H9 (cell line): ENCODE data around the gene NPIPB8. TPM values are rescaled to one million over a fixed set of nuclear protein-coding genes. Genes with fewer than 3 reads are reported as not detected.
"Not testable (repeated sequence)": the region's sequence is repeated elsewhere in the genome, so short reads cannot be mapped to it uniquely, and the experiment has no call there.

Source experiments
- DNase-seq: peaks from one replicate; pipeline ENCODE4 v3.0.0-alpha.2; 2017
- H2AFZ ChIP-seq: one replicate; pipeline ENCODE4 v1.6.1; 2013; ENCODE audit warnings: mild to moderate bottlenecking, low read length, control low read depth, moderate library complexity
- H2AK5ac ChIP-seq: 2 replicates; pipeline ENCODE4 v1.6.1; 2013; ENCODE audit warnings: low read length, control low read depth, mixed read lengths; ENCODE audit not compliant: insufficient read length
- H2BK120ac ChIP-seq: one replicate; pipeline ENCODE4 v1.6.1; 2013; ENCODE audit warnings: low read depth, mild to moderate bottlenecking, low read length, control low read depth, inconsistent platforms; ENCODE audit not compliant: poor library complexity, severe bottlenecking
- H2BK12ac ChIP-seq: 2 replicates; pipeline ENCODE4 v1.6.1; 2013; ENCODE audit warnings: low read length, control low read depth, mixed read lengths, low read depth; ENCODE audit not compliant: insufficient read length
- H2BK15ac ChIP-seq: 2 replicates; pipeline ENCODE4 v1.6.1; 2013; ENCODE audit warnings: low read depth, low read length, control low read depth
- H2BK20ac ChIP-seq: one replicate; pipeline ENCODE4 v1.6.1; 2013; ENCODE audit warnings: low read depth, mild to moderate bottlenecking, low read length, control low read depth, inconsistent platforms; ENCODE audit not compliant: poor library complexity, severe bottlenecking
- H2BK5ac ChIP-seq: 2 replicates; pipeline ENCODE4 v1.6.1; 2013; ENCODE audit warnings: low read length, control low read depth, mixed read lengths; ENCODE audit not compliant: insufficient read length
- H3K14ac ChIP-seq: 2 replicates; pipeline ENCODE4 v1.6.1; 2013; ENCODE audit warnings: low read length, control low read depth; ENCODE audit not compliant: insufficient read depth
- H3K18ac ChIP-seq: 2 replicates; pipeline ENCODE4 v1.6.1; 2013; ENCODE audit warnings: low read depth, mild to moderate bottlenecking, mixed read lengths, low read length, control low read depth; ENCODE audit not compliant: insufficient read length
- H3K23ac ChIP-seq: 2 replicates; pipeline ENCODE4 v1.6.1; 2013; ENCODE audit warnings: low read length, control low read depth, mixed read lengths, low read depth; ENCODE audit not compliant: insufficient read length
- H3K23me2 ChIP-seq: 2 replicates; pipeline ENCODE4 v1.6.1; 2013; ENCODE audit warnings: low read depth, mild to moderate bottlenecking, mixed read lengths, low read length, control low read depth; ENCODE audit not compliant: insufficient read length, poor library complexity, severe bottlenecking
- H3K27ac ChIP-seq: 2 replicates; pipeline ENCODE4 v1.5.1; 2013; ENCODE audit warnings: low read length, control low read depth, mixed read lengths, low read depth; ENCODE audit not compliant: insufficient read length
- H3K27me3 ChIP-seq: 2 replicates; pipeline ENCODE4 v1.6.1; 2013; ENCODE audit warnings: low read length, control low read depth, inconsistent platforms; ENCODE audit not compliant: insufficient read depth
- H3K4ac ChIP-seq: 2 replicates; pipeline ENCODE4 v1.6.1; 2013; ENCODE audit warnings: low read depth, mild to moderate bottlenecking, control low read depth, inconsistent platforms, low read length, moderate library complexity
- H3K4me1 ChIP-seq: 2 replicates; pipeline ENCODE4 v1.6.1; 2013; ENCODE audit warnings: low read length, control low read depth, inconsistent platforms; ENCODE audit not compliant: insufficient read depth
- H3K4me2 ChIP-seq: 2 replicates; pipeline ENCODE4 v1.6.1; 2013; ENCODE audit warnings: low read length, control low read depth, mixed read lengths; ENCODE audit not compliant: insufficient read length, insufficient read depth
- H3K56ac ChIP-seq: 2 replicates; pipeline ENCODE4 v1.6.1; 2013; ENCODE audit warnings: low read depth, mild to moderate bottlenecking, mixed read lengths, low read length, control low read depth; ENCODE audit not compliant: insufficient read length
- H3K79me1 ChIP-seq: 2 replicates; pipeline ENCODE4 v1.6.1; 2013; ENCODE audit warnings: low read depth, mild to moderate bottlenecking, moderate library complexity, low read length, control low read depth, inconsistent platforms; ENCODE audit not compliant: insufficient read depth, poor library complexity, severe bottlenecking
- H3K79me2 ChIP-seq: 2 replicates; pipeline ENCODE4 v1.6.1; 2013; ENCODE audit warnings: low read length, control low read depth, inconsistent platforms; ENCODE audit not compliant: insufficient read depth
- H3K9ac ChIP-seq: 2 replicates; pipeline ENCODE4 v1.6.1; 2013; ENCODE audit warnings: low read length, control low read depth, mixed read lengths; ENCODE audit not compliant: insufficient read length; ENCODE audit errors: extremely low read depth
- H3K9me3 ChIP-seq: one replicate; pipeline ENCODE4 v1.6.1; 2013; ENCODE audit warnings: low read depth, low read length, inconsistent platforms; ENCODE audit not compliant: control insufficient read depth
- H3T11ph ChIP-seq: one replicate; pipeline ENCODE4 v1.6.1; 2013; ENCODE audit warnings: mild to moderate bottlenecking, low read length, control low read depth, inconsistent platforms
- H4K20me1 ChIP-seq: one replicate; pipeline ENCODE4 v1.6.1; 2013; ENCODE audit not compliant: control insufficient read depth, insufficient read length, insufficient read depth
- H4K5ac ChIP-seq: 2 replicates; pipeline ENCODE4 v1.6.1; 2013; ENCODE audit warnings: low read depth, mild to moderate bottlenecking, mixed read lengths, low read length, control low read depth; ENCODE audit not compliant: insufficient read length
- H4K8ac ChIP-seq: replicated peaks from 2 replicates; pipeline ENCODE4 v1.6.1; 2013; ENCODE audit warnings: low read length, control low read depth, mixed read lengths, low read depth; ENCODE audit not compliant: insufficient read length
- H4K91ac ChIP-seq: 2 replicates; pipeline ENCODE4 v1.6.1; 2013; ENCODE audit warnings: low read depth, mild to moderate bottlenecking, moderate library complexity, mixed read lengths, low read length, control low read depth; ENCODE audit not compliant: insufficient read length
- H3K27ac Mint-ChIP-seq, 3 experiments: 2 replicates in 2 of 3; 3 replicates in 1 of 3; pipeline ENCODE4 v1.8.0; 2020 to 2021; ENCODE audit warnings: mixed read lengths in 3 of 3, mild to moderate bottlenecking in 1 of 3, moderate library complexity in 1 of 3
- H3K27me3 Mint-ChIP-seq: 2 replicates; pipeline ENCODE4 v1.8.0; 2021; ENCODE audit warnings: low read depth, mild to moderate bottlenecking, moderate library complexity, mixed read lengths
- H3K36me3 Mint-ChIP-seq, 3 experiments: 2 replicates in 2 of 3; 3 replicates in 1 of 3; pipeline ENCODE4 v1.8.0; 2020 to 2021; ENCODE audit warnings: low read depth in 3 of 3, mixed read lengths in 3 of 3; ENCODE audit not compliant: insufficient read depth in 1 of 3
- H3K4me1 Mint-ChIP-seq, 2 experiments: 2 replicates each; pipeline ENCODE4 v1.8.0; 2020; ENCODE audit warnings: mixed read lengths in 2 of 2
- H3K4me3 Mint-ChIP-seq, 2 experiments: 2 replicates in 1 of 2; 3 replicates in 1 of 2; pipeline ENCODE4 v1.8.0; 2020 to 2021; ENCODE audit warnings: mild to moderate bottlenecking in 2 of 2, mixed read lengths in 2 of 2, moderate library complexity in 1 of 2
- H3K9me3 Mint-ChIP-seq, 2 experiments: 2 replicates in 1 of 2; 3 replicates in 1 of 2; pipeline ENCODE4 v1.8.0; 2020; ENCODE audit warnings: mild to moderate bottlenecking in 2 of 2, mixed read lengths in 2 of 2, moderate library complexity in 1 of 2
- CTCF ChIP-seq: fragments of 200-600 bp; sonication (generic); conservative IDR thresholded peaks from 3 replicates; pipeline ENCODE4 v1.8.0; 2021; ENCODE audit warnings: antibody characterized with exemption, mild to moderate bottlenecking
- WGBS: extraction: QIAGEN DNeasy Blood & Tissue Kit; methylation state at CpG from one replicate; pipeline ENCODE4 v1.1.7; 2013; ENCODE audit warnings: missing lambda C conversion rate, low lambda C conversion rate, mixed read lengths; ENCODE audit not compliant: insufficient read length; ENCODE audit errors: extremely low coverage; 5-methylcytosine and 5-hydroxymethylcytosine counted together
- total RNA-seq: library from RNA; stranded (reverse); gene quantifications from 2 replicates; pipeline ENCODE4 v1.2.1, GENCODE V29; 2021

Gene NPIPB8
- total RNA-seq, 1 experiment from 2014 or later = not detected

- Histone ChIP-seq H3K27me3 (no peaks in the 10 kb centered on the region), H2BK120ac (no peak overlapping the region), H3T11ph (no peak overlapping the region), H3K79me2 (no peaks in the 10 kb centered on the region), H3K9ac (no peak overlapping the region), H2BK15ac (no peak overlapping the region), H3K14ac (no peak overlapping the region), H3K4me2 (no peak overlapping the region), H3K9me3 (no peaks in the 10 kb centered on the region), H2AFZ (no peak overlapping the region), H3K23ac (no peak overlapping the region), H3K23me2 (no peaks in the 10 kb centered on the region), H3K4ac (no peak overlapping the region), H3K27ac (no peak overlapping the region), H2BK12ac (no peak overlapping the region), H4K8ac (no peak overlapping the region), H2BK5ac (no peak overlapping the region), H3K4me1 (no peaks in the 10 kb centered on the region; the same call in 1 of the 2 replicates), H2BK20ac (no peak overlapping the region), H3K79me1 (no peaks in the 10 kb centered on the region), H2AK5ac (no peak overlapping the region), H4K5ac (no peak overlapping the region), H3K56ac (no peak overlapping the region), H3K18ac (no peak overlapping the region), H4K20me1 (no peaks in the 10 kb centered on the region), H4K91ac (no peak overlapping the region)
- peaks cover 0 to 5% (median 2%) of the 10 kb centered on the region in 3 experiments; a peak in 3 of 7 replicates for H3K36me3 Mint-ChIP-seq
- peak overlapping the region in 1 of 3 experiments; percentile 59; a peak in 2 of 7 replicates for H3K27ac Mint-ChIP-seq
- DNase-seq = peak; percentile 65
- no CpG with 5 or more reads among the region's 9 CpGs for WGBS
- H3K27me3 Mint-ChIP-seq = no peaks in the 10 kb centered on the region
- no peak for TF ChIP-seq CTCF
- H3K9me3 Mint-ChIP-seq = no peaks in the 10 kb centered on the region
- H3K4me3 Mint-ChIP-seq = no peak overlapping the region
- H3K4me1 Mint-ChIP-seq = peaks cover 20 to 23% of the 10 kb centered on the region in 2 experiments
Observed at GRCh38 chr16:28597692-28598261, 40.1 kb upstream of the NPIPB8 start.

- not testable (repeated sequence) for H3K9ac ChIP-seq, H3K23ac ChIP-seq, H3K27ac Mint-ChIP-seq, H3K23me2 ChIP-seq, H3K27me3 ChIP-seq, H3K79me1 ChIP-seq, H4K20me1 ChIP-seq, H3K36me3 Mint-ChIP-seq, H4K8ac ChIP-seq, H2BK12ac ChIP-seq, H3K9me3 Mint-ChIP-seq, H3K14ac ChIP-seq, H3K4me2 ChIP-seq, H2BK15ac ChIP-seq, H3K9me3 ChIP-seq, H3K4me1 ChIP-seq, DNase-seq, H4K91ac ChIP-seq, H2BK120ac ChIP-seq, H3K79me2 ChIP-seq, H3K27me3 Mint-ChIP-seq, H2AK5ac ChIP-seq, H2BK5ac ChIP-seq, H3K18ac ChIP-seq, H3K4ac ChIP-seq, H3K27ac ChIP-seq, H2AFZ ChIP-seq, H2BK20ac ChIP-seq, H3K56ac ChIP-seq, H3K4me3 Mint-ChIP-seq, H4K5ac ChIP-seq, H3T11ph ChIP-seq
- WGBS = no CpG with 5 or more reads among the region's 17 CpGs
- peaks cover 20 to 23% of the 10 kb centered on the region in 2 experiments for H3K4me1 Mint-ChIP-seq
Observed at GRCh38 chr16:28599377-28600285, 38.2 kb upstream of the NPIPB8 start.
